ENCODE data around the gene LGR6. TPM values are rescaled to one million over a fixed set of nuclear protein-coding genes. Genes with fewer than 3 reads are reported as not detected.

The LGR6 gene
- total RNA-seq, 6 donors from 2014 or later = 0.46 to 5.2 (median 1.1) TPM

DNA sequence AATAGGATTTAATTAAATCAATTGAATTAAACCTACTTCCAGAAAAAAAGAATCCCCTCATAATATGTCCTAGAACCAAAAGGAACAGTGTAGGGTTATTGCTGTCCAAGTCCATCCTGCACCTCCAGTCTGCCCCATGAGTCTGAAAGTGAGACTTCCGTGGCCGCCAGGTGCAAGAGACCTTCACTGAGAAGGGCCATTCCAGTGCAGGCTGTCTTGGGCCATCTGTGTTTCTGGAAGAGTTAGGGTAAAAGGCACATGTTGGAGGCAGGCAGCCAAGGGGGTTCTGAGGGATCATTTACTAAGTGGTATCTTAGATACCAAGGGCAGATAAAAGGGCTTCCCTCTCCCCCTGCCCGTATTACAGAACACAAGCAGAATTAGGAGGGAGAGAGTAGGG is 117.1 kb downstream of the LGR6 start:
- Histone ChIP-seq H3K27ac (no peak overlapping the region), H3K4me3 (no peak overlapping the region), H3K27me3 (no peaks in the 10 kb centered on the region), H3K9me3 (no peaks in the 10 kb centered on the region), H3K36me3 (no peaks in the 10 kb centered on the region), H3K4me1 (peaks cover 4 to 8% (median 5%) of the 10 kb centered on the region in 4 donors)
- WGBS, 2 donors = 90 to 93% methylated on average over 3 of the region's 3 CpGs
- TF ChIP-seq POLR2A (IDR thresholded peaks at IDR 0.05) = no peak
- TF ChIP-seq EP300 (IDR thresholded peaks at IDR 0.05) = no peak
- TF ChIP-seq POLR2AphosphoS5 (IDR thresholded peaks at IDR 0.05) = no peak
- TF ChIP-seq, protein P1, sequence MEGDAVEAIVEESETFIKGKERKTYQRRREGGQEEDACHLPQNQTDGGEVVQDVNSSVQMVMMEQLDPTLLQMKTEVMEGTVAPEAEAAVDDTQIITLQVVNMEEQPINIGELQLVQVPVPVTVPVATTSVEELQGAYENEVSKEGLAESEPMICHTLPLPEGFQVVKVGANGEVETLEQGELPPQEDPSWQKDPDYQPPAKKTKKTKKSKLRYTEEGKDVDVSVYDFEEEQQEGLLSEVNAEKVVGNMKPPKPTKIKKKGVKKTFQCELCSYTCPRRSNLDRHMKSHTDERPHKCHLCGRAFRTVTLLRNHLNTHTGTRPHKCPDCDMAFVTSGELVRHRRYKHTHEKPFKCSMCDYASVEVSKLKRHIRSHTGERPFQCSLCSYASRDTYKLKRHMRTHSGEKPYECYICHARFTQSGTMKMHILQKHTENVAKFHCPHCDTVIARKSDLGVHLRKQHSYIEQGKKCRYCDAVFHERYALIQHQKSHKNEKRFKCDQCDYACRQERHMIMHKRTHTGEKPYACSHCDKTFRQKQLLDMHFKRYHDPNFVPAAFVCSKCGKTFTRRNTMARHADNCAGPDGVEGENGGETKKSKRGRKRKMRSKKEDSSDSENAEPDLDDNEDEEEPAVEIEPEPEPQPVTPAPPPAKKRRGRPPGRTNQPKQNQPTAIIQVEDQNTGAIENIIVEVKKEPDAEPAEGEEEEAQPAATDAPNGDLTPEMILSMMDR (IDR thresholded peaks at IDR 0.05) = no peak
- ATAC-seq (ENCODE audit: low FRiP score in 2 of 2) (no peak), DNase-seq (no peak)

DNA sequence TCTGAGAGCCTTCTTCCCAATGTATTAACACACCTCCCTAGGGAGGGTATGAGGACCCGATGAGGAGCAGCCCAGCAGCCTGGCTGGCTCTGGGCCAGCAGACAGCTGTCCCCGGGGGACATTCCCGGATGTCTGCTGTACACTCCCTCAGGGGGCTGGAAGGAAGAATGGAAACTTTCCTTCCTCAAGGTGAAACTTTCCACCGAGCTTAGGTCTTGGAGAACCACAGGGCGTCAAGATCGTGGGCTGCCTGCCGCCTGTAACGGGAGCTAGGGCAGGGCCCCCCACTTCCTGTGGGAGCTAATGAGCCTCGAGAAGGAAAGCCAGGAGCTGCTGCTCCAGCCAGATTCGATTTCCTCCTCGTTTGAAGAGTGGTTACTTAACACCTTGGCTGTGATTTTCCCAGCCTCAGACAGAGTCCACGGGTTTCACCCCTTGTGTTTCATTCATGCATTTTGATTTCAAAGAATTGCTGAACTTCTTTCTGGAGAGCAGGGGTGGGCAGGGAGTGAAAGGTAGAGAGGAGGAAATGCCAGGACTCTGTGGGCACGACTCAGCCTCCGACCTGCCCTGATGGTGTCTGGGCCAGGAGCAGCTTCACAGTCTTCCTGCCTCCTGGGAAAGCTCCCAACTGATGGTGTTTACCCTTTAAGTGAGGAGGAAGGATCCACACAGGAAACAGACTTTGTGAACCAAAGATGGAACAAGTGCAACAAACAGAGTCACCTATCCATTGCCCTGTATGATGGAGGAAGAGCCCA is 118.5 kb downstream of the LGR6 start:
- H3K4me3 ChIP-seq = no peak overlapping the region
- no peaks in the 10 kb centered on the region for H3K27me3 ChIP-seq
- H3K9me3 ChIP-seq = no peaks in the 10 kb centered on the region
- DNase-seq = peak in 1 of 2 donors; percentile 32
- H3K36me3 ChIP-seq = no peaks in the 10 kb centered on the region
- no peak for ATAC-seq (ENCODE audit: low FRiP score in 2 of 2)
- 7 to 9% methylated on average over 12 to 14 of the region's 14 CpGs for WGBS, 2 donors
- TF ChIP-seq POLR2A (IDR thresholded peaks at IDR 0.05) (no peak), POLR2AphosphoS5 (IDR thresholded peaks at IDR 0.05) (no peak), EP300 (IDR thresholded peaks at IDR 0.05) (no peak)
- TF ChIP-seq, protein P1 (IDR thresholded peaks at IDR 0.05) = no peak
- H3K27ac ChIP-seq = no peak overlapping the region
- H3K4me1 ChIP-seq = peaks cover 4 to 8% (median 5%) of the 10 kb centered on the region in 4 donors

DNA sequence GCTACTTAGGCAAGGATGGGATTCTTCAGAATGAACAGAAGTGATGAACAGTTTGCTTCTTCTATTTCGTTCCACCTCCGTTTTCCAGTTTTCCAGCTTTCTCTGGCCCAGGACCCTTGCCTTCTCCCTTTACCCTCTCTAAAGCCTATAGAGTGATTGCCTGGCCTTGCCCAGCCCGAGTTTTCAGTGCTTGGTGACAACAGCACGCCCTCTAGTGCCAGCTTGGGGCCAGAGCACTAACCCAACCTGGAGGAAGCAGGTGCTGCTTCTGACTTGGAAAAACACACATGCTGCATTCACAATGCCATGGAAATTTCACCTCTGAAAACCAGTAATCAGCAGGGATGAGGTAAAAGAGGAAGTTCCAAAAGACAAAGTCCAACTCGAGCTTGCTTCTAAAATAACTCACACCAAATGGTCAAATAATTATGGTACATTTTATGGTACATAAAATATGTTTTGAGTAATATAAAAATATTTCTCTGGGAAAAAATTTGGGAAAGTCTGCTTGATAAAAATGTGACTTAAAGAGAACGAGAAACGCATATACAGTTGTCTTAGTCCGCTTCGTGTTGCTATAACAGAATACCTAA is 122.1 kb downstream of the LGR6 start:
- peak in 1 of 2 donors; percentile 78 for DNase-seq
- WGBS, 2 donors = 20 to 24% methylated on average over 9 of the region's 9 CpGs

DNA sequence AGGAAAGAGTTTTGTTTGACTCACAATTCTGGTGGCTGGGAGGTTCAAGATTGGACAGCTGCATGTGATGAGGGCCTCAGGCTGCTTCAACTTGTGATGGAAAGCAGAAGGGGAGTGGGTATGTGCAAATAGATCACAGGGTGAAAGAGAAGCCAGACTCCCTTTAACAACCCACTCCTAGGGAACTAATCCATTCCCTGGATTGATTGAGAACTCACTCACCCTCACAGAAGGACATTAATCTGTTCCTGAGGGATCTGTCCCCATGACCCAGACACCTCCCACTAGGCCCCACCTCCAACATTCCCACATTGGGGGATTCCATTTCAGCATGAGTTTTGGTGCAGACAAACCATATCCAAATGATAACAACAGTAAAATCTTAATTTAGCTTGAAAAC is 122.6 kb downstream of the LGR6 start:
- no peak for ATAC-seq (ENCODE audit: low FRiP score in 2 of 2)
- H3K4me1 ChIP-seq = peaks cover 4 to 8% (median 5%) of the 10 kb centered on the region in 4 donors
- no peak overlapping the region for H3K4me3 ChIP-seq
- H3K9me3 ChIP-seq = no peaks in the 10 kb centered on the region
- H3K27me3 ChIP-seq = no peaks in the 10 kb centered on the region
- H3K36me3 ChIP-seq = no peaks in the 10 kb centered on the region
- H3K27ac ChIP-seq = no peak overlapping the region
- no peak for DNase-seq
- TF ChIP-seq EP300 (IDR thresholded peaks at IDR 0.05) (no peak), POLR2AphosphoS5 (IDR thresholded peaks at IDR 0.05) (no peak), POLR2A (IDR thresholded peaks at IDR 0.05) (no peak)
- TF ChIP-seq, protein P1 (IDR thresholded peaks at IDR 0.05) = no peak

More for the DNA sequence above, 122.1 kb downstream of the LGR6 start:
- H3K4me3 ChIP-seq = no peak overlapping the region
- H3K27ac ChIP-seq = no peak overlapping the region
- TF ChIP-seq POLR2AphosphoS5 (IDR thresholded peaks at IDR 0.05) = no peak
- TF ChIP-seq, protein P1 (IDR thresholded peaks at IDR 0.05) = peak; percentile 71 to 87 (median 84)
- no peaks in the 10 kb centered on the region for H3K9me3 ChIP-seq
- ATAC-seq (ENCODE audit: low FRiP score in 2 of 2) = peak in 1 of 2 donors; percentile 82
- no peaks in the 10 kb centered on the region for H3K27me3 ChIP-seq
- H3K4me1 ChIP-seq = peaks cover 4 to 8% (median 5%) of the 10 kb centered on the region in 4 donors
- H3K36me3 ChIP-seq = no peaks in the 10 kb centered on the region

All from upper lobe of left lung (tissue), 6 donors.